CD14-positive monocyte (primary cell): ENCODE measurements around the gene SLCO4A1. TPM values are rescaled to one million over a fixed set of nuclear protein-coding genes. Genes with fewer than 3 reads are reported as not detected.
A peak's percentile ranks its signal among the peaks of the same experiment; 100 is the strongest.

ENCODE experiments used
- DNase-seq, 3 donors: peaks; one replicate each; pipeline ENCODE4 v3.0.0-alpha.2; 2011 to 2022
- H2AFZ ChIP-seq: 2 replicates; pipeline ENCODE4 v1.6.0; 2012; ENCODE audit warnings: mild to moderate bottlenecking, low read depth, low read length, inconsistent platforms; ENCODE audit not compliant: insufficient read depth, poor library complexity, severe bottlenecking
- H3K27ac ChIP-seq, 2 donors: 1 replicate in 1 of 2; 2 replicates in 1 of 2; pipeline ENCODE4 v1.5.1; 2012 to 2013; ENCODE audit warnings: low read length in 2 of 2, control low read depth in 1 of 2, inconsistent platforms in 1 of 2, low read depth in 1 of 2, mild to moderate bottlenecking in 1 of 2
- H3K27me3 ChIP-seq, 2 donors: one replicate each; pipeline versions ENCODE4 v1.6.0 to v1.6.1; 2011 to 2013; ENCODE audit warnings: low read length in 2 of 2; ENCODE audit not compliant: control insufficient read depth in 2 of 2, insufficient read depth in 2 of 2
- H3K36me3 ChIP-seq, 2 donors: replicated peaks in 1 of 2; 1 replicate in 1 of 2; 2 replicates in 1 of 2; pipeline versions ENCODE4 v1.5.1 to v1.6.1; 2012 to 2013; ENCODE audit warnings: low read length in 2 of 2, control low read depth in 1 of 2, inconsistent platforms in 1 of 2, mild to moderate bottlenecking in 1 of 2; ENCODE audit not compliant: insufficient read depth in 2 of 2, control insufficient read depth in 1 of 2
- H3K4me1 ChIP-seq, 2 donors: 1 replicate in 1 of 2; 2 replicates in 1 of 2; pipeline versions ENCODE4 v1.5.1 to v1.6.1; 2012 to 2013; ENCODE audit warnings: low read length in 2 of 2, control low read depth in 1 of 2, inconsistent platforms in 1 of 2, mild to moderate bottlenecking in 1 of 2, moderate library complexity in 1 of 2; ENCODE audit not compliant: insufficient read depth in 2 of 2, control insufficient read depth in 1 of 2
- H3K4me2 ChIP-seq: replicated peaks from 2 replicates; pipeline ENCODE3; 2012; ENCODE audit warnings: low read length, moderate library complexity, mild to moderate bottlenecking; ENCODE audit not compliant: poor library complexity, severe bottlenecking; ENCODE audit errors: extremely low read depth
- H3K4me3 ChIP-seq, 3 experiments: fragments of 200-600 bp in 1 of 3; sonication (generic) in 1 of 3; replicated peaks in 1 of 3; 1 replicate in 2 of 3; 2 replicates in 1 of 3; pipeline ENCODE4 v1.5.1; 2011 to 2013; ENCODE audit warnings: low read length in 3 of 3, mild to moderate bottlenecking in 3 of 3, control low read depth in 2 of 3, low read depth in 2 of 3, inconsistent platforms in 1 of 3, moderate library complexity in 1 of 3
- H3K79me2 ChIP-seq: 2 replicates; pipeline ENCODE4 v1.6.0; 2012; ENCODE audit warnings: mild to moderate bottlenecking, control low read depth, inconsistent platforms, low read length, moderate library complexity; ENCODE audit not compliant: insufficient read depth
- H3K9ac ChIP-seq: 2 replicates; pipeline ENCODE4 v1.6.0; 2017; ENCODE audit warnings: low read length, mild to moderate bottlenecking; ENCODE audit not compliant: insufficient read depth, poor library complexity, severe bottlenecking
- H3K9me3 ChIP-seq, 2 donors: replicated peaks in 1 of 2; 1 replicate in 1 of 2; 2 replicates in 1 of 2; pipeline versions ENCODE4 v1.5.1 to v1.6.1; 2012 to 2013; ENCODE audit warnings: low read length in 2 of 2, control low read depth in 1 of 2; ENCODE audit not compliant: control insufficient read depth in 1 of 2, insufficient read depth in 1 of 2
- H4K20me1 ChIP-seq: 2 replicates; pipeline ENCODE4 v1.6.0; 2012; ENCODE audit warnings: mild to moderate bottlenecking, low read length, control low read depth, moderate library complexity; ENCODE audit not compliant: insufficient read depth
- H3K27ac Mint-ChIP-seq, 7 donors: one replicate each; pipeline ENCODE4 v1.8.0; 2020; ENCODE audit warnings: mild to moderate bottlenecking in 7 of 7, mixed read lengths in 7 of 7, moderate library complexity in 6 of 7, inconsistent platforms in 2 of 7
- H3K27me3 Mint-ChIP-seq, 3 donors: one replicate each; pipeline ENCODE4 v1.8.0; 2021 to 2022; ENCODE audit warnings: low read depth in 3 of 3, mild to moderate bottlenecking in 3 of 3, mixed read lengths in 3 of 3, moderate library complexity in 3 of 3, inconsistent platforms in 1 of 3
- H3K36me3 Mint-ChIP-seq, 2 donors: one replicate each; pipeline ENCODE4 v1.8.0; 2020; ENCODE audit warnings: mixed read lengths in 2 of 2, inconsistent platforms in 1 of 2, mild to moderate bottlenecking in 1 of 2
- H3K4me1 Mint-ChIP-seq: one replicate; pipeline ENCODE4 v1.8.0; 2020; ENCODE audit warnings: mild to moderate bottlenecking, mixed read lengths
- H3K4me3 Mint-ChIP-seq, 2 donors: one replicate each; pipeline ENCODE4 v1.8.0; 2020; ENCODE audit warnings: mild to moderate bottlenecking in 2 of 2, mixed read lengths in 2 of 2, moderate library complexity in 1 of 2
- H3K9me3 Mint-ChIP-seq, 7 donors: one replicate each; pipeline ENCODE4 v1.8.0; 2020 to 2022; ENCODE audit warnings: mixed read lengths in 7 of 7, mild to moderate bottlenecking in 6 of 7, moderate library complexity in 6 of 7, inconsistent platforms in 2 of 7
- WGBS: methylation state at CpG from one replicate; pipeline ENCODE4 v1.1.5; 2013; ENCODE audit warnings: missing lambda C conversion rate; ENCODE audit not compliant: insufficient coverage; 5-methylcytosine and 5-hydroxymethylcytosine counted together
- intact Hi-C, 2 donors: fragments of 100-400 bp; cut with micrococcal nuclease; formaldehyde crosslinking; loops; one replicate each; pipeline versions ENCODE4 v1.15.0 to v1.15.1; 2023
- polyA plus RNA-seq, 3 donors: library from polyadenylated mRNA; depleted of rRNA in 1 of 3; unstranded in 2 of 3; stranded (reverse) in 1 of 3; fragments of 300-500 nt in 2 of 3; fragments of >200 nt in 1 of 3; fragmentation: Illumina TruSeq in 2 of 3; gene quantifications; 1 replicate in 2 of 3; 2 replicates in 1 of 3; pipeline ENCODE4 v1.2.3, GENCODE V29; 2012 to 2021
- TF ChIP-seq, protein P1 (sequence below): fragments of 200-600 bp; IDR thresholded peaks from one replicate; pipeline ENCODE4 v1.8.0; 2022; ENCODE audit warnings: antibody characterized with exemption, mild to moderate bottlenecking

Gene SLCO4A1
- polyA plus RNA-seq, 3 donors, result 0.05 to 0.42 (median 0.26) TPM

GRCh38 chr20:62703853-62704228 lies 61.5 kb downstream of the SLCO4A1 start:
- Histone ChIP-seq H3K4me3 (no peak overlapping the region), H4K20me1 (no peaks in the 10 kb centered on the region), H3K36me3 (no peaks in the 10 kb centered on the region), H2AFZ (no peak overlapping the region), H3K79me2 (no peaks in the 10 kb centered on the region), H3K9ac (no peak overlapping the region), H3K4me2 (peak overlapping the region; percentile 9), H3K27me3 (peaks cover 0 to 8% of the 10 kb centered on the region in 2 donors), H3K27ac (peak overlapping the region in 1 of 2 donors; percentile 32), H3K9me3 (no peaks in the 10 kb centered on the region), H3K4me1 (peaks cover 34 to 50% of the 10 kb centered on the region in 2 donors)
- Mint-ChIP-seq H3K4me1 (peaks cover 40% of the 10 kb centered on the region), H3K4me3 (peak overlapping the region; percentile 28 to 56), H3K27me3 (peaks cover 11 to 24% (median 22%) of the 10 kb centered on the region in 3 donors), H3K36me3 (peaks cover 0 to 3% of the 10 kb centered on the region in 2 donors), H3K9me3 (peaks cover 0 to 4% (median 0%) of the 10 kb centered on the region in 7 donors), H3K27ac (peak overlapping the region in 5 of 7 donors; percentile 30 to 89 (median 77))
- intact Hi-C loops, result no loop called here
- DNase-seq, result no peak
- TF ChIP-seq, protein P1, sequence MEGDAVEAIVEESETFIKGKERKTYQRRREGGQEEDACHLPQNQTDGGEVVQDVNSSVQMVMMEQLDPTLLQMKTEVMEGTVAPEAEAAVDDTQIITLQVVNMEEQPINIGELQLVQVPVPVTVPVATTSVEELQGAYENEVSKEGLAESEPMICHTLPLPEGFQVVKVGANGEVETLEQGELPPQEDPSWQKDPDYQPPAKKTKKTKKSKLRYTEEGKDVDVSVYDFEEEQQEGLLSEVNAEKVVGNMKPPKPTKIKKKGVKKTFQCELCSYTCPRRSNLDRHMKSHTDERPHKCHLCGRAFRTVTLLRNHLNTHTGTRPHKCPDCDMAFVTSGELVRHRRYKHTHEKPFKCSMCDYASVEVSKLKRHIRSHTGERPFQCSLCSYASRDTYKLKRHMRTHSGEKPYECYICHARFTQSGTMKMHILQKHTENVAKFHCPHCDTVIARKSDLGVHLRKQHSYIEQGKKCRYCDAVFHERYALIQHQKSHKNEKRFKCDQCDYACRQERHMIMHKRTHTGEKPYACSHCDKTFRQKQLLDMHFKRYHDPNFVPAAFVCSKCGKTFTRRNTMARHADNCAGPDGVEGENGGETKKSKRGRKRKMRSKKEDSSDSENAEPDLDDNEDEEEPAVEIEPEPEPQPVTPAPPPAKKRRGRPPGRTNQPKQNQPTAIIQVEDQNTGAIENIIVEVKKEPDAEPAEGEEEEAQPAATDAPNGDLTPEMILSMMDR, result no peak
- WGBS, result 98% methylated on average over 4 of the region's 5 CpGs

DNA sequence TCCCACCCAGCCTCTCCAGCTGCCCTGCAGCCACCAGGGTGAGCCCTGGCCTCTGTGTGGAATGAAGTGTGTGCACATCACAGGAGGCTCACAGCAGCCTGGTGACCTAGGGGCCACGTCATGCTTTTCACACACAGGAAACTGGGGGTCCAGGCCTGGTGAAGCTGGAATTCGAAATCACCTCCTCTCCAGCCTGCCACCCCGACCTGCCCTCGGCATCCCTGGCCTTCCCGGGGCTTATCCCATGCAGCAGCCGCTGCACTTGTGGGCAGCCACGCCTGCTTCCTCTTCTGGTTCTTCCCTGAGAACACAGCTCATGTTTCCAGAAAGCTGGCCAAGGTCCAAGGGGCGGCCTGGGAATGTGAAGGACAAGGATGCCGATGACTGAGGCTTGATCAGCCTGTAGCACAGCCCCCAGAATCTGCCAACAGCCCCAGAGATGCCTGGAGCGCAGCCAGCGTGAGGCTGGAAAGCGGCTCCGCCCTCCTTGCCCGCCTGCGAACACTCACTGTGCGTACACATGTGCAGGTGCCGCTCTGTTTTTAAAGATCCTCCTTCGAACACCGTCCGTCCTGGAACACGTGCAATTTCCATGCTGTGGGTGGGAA lies 62.1 kb downstream of the SLCO4A1 start:
- H3K4me3 ChIP-seq, result no peak overlapping the region
- H3K27me3 ChIP-seq, result peaks cover 0 to 11% of the 10 kb centered on the region in 2 donors
- Mint-ChIP-seq H3K9me3 (peaks cover 0 to 3% (median 0%) of the 10 kb centered on the region in 7 donors), H3K4me1 (peaks cover 43% of the 10 kb centered on the region), H3K36me3 (peaks cover 0 to 3% of the 10 kb centered on the region in 2 donors), H3K27me3 (peaks cover 13 to 30% (median 28%) of the 10 kb centered on the region in 3 donors), H3K4me3 (peak overlapping the region in 1 of 2 donors; percentile 11), H3K27ac (peak overlapping the region in 2 of 7 donors; percentile 20 to 86)
- DNase-seq, result peak in 2 of 3 donors; percentile 37 to 58
- H3K4me1 ChIP-seq, result peaks cover 37 to 56% of the 10 kb centered on the region in 2 donors
- TF ChIP-seq, protein P1, result no peak
- H3K4me2 ChIP-seq, result peak overlapping the region; percentile 4
- WGBS, result 41% methylated on average over 19 of the region's 21 CpGs
- no peaks in the 10 kb centered on the region for H4K20me1 ChIP-seq
- peak overlapping the region in 1 of 2 donors; percentile 32 for H3K27ac ChIP-seq
- no peaks in the 10 kb centered on the region for H3K36me3 ChIP-seq
- peaks cover under 1% of the 10 kb centered on the region for H3K79me2 ChIP-seq
- H2AFZ ChIP-seq, result no peak overlapping the region
- no peaks in the 10 kb centered on the region for H3K9me3 ChIP-seq
- H3K9ac ChIP-seq, result no peak overlapping the region
- intact Hi-C loops, result no loop called here
